Activated naive CD4-positive, alpha-beta T cell treated with Interleukin-2 at 50 U/mL for 16 hours (primary cell): ENCODE measurements around the gene SUPT7L.
"Not testable (repeated sequence)": the region's sequence is repeated elsewhere in the genome, so short reads cannot be mapped to it uniquely, and the experiment has no call there.

Source experiments
- DNase-seq: peaks from one replicate; pipeline ENCODE4 v3.0.0-alpha.2; 2020

SUPT7L gene

GRCh38 chr2:27663285-27664153 lies at the start of gene SUPT7L, which contains the start of gene SLC4A1AP:
TSS of gene SUPT7L (minus strand) at chr2:27663614. CDS start at chr2:27662192, 1,422 bp downstream.
TSS of gene SLC4A1AP (plus strand) at chr2:27663889. CDS start at chr2:27663915, 26 bp downstream.
- DNase-seq: peak; percentile 77

GRCh38 chr2:27713201-27713600 lies 49.8 kb upstream of the SUPT7L start:
- no peak for DNase-seq

GRCh38 chr2:27712522-27712921 lies 49.1 kb upstream of the SUPT7L start:
- no peak for DNase-seq

GRCh38 chr2:27711804-27712203 lies 48.4 kb upstream of the SUPT7L start:
- DNase-seq: no peak

GRCh38 chr2:27710640-27711430 lies 47.4 kb upstream of the SUPT7L start:
- DNase-seq: no peak

GRCh38 chr2:27709960-27710575 lies 46.7 kb upstream of the SUPT7L start:
- no peak for DNase-seq

GRCh38 chr2:27709326-27709725 lies 45.9 kb upstream of the SUPT7L start:
- DNase-seq: no peak

- DNase-seq: no peak
These were observed 45.3 kb upstream of the SUPT7L start for GRCh38 chr2:27708666-27709065.

GRCh38 chr2:27708257-27708654 lies 44.8 kb upstream of the SUPT7L start:
- no peak for DNase-seq

GRCh38 chr2:27707462-27708256 lies 44.2 kb upstream of the SUPT7L start:
- no peak for DNase-seq

- no peak for DNase-seq
These were observed 42.6 kb upstream of the SUPT7L start for GRCh38 chr2:27705851-27706622.

- DNase-seq: no peak
These were observed 41.0 kb upstream of the SUPT7L start for GRCh38 chr2:27704342-27704876.

GRCh38 chr2:27703638-27704341 lies 40.4 kb upstream of the SUPT7L start:
- DNase-seq: peak; percentile 85

GRCh38 chr2:27702302-27702701 lies 38.9 kb upstream of the SUPT7L start:
- DNase-seq: no peak

- DNase-seq: no peak
These were observed 38.3 kb upstream of the SUPT7L start for GRCh38 chr2:27701676-27702075.

- DNase-seq: no peak
These were observed 34.2 kb upstream of the SUPT7L start for GRCh38 chr2:27697660-27698059.

- no peak for DNase-seq
These were observed 26.6 kb upstream of the SUPT7L start for GRCh38 chr2:27690052-27690451.

GRCh38 chr2:27689424-27689823 lies 26.0 kb upstream of the SUPT7L start:
- DNase-seq: no peak

- no peak for DNase-seq
These were observed 23.8 kb upstream of the SUPT7L start for GRCh38 chr2:27687232-27687631.

- no peak for DNase-seq
These were observed 22.2 kb upstream of the SUPT7L start for GRCh38 chr2:27685577-27685976.

GRCh38 chr2:27685006-27685405 lies 21.6 kb upstream of the SUPT7L start:
- not testable (repeated sequence) for DNase-seq
